NCI-H1105 treated with DMSO at 0.1 percent for 48 hours (cell line): ENCODE results near the gene SLC9A9.

Source experiments
- DNase-seq: peaks from one replicate; lab custom pipeline; 2025; lab: John Stamatoyannopoulos, UW

SLC9A9 gene

DNA sequence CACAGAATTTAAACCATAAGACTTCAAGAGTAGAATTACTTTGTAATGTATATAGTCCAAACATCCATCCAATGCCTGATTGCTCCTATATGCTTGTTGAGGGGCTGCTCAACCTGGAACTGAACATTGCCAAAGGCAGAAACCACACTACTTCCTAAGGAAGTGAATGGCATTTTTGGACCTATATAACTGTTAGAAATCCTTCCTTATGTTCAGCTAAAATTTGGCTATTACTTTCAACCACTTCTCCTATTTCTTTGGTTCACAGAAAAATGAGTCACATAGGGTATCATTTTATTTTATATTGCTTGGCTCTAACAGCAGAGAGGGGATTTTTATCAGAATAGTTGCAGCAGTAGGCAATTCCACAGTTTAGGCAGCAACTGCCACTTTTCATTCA lies 342.1 kb downstream of the SLC9A9 start:
- DNase-seq: no peak

DNA sequence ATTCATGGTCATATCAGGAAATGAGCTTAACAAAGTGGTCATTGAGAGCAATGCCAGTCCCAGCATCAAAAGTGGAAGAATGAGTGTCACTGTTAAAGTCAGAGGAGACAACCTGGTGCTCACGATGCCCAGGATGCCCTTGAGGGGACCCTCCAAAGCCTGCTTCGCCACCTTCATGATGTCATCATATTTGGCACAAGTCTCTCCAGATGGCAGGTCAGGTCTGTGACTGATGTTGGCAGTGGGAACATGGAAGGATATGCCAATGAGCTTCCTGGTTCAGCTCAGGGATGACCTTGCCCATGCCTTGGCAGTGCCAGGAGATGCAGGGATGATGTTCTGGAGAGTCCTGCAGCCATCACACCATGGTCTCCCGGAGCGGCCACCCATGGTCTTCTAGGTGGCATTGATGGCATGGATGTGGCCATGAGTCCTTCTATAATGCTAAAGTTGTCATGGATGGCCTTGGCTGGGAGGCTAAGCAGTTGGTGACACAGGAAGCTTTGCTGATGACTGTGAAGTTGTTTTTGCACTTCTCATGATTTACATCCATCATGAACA lies 344.9 kb downstream of the SLC9A9 start:
- DNase-seq: no peak

DNA sequence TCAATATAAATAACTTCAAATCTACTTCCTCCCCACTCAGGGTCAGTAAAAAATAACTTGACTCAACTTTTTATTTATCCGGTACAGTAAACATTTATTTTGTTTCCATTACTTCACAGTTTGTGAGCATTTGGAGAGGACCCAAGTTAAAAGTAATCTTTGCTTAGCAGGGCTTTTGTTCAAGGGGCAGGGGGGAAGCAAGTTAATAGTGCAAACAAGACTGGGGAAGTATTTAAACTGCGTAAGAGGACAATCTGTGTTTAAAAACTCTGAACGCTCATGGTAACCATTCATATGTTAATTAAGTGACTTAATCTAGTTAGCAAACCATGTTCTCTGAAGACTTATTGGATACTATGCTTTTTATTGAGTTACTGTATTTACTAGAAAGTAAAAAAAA lies 346.2 kb downstream of the SLC9A9 start:
- no peak for DNase-seq

DNA sequence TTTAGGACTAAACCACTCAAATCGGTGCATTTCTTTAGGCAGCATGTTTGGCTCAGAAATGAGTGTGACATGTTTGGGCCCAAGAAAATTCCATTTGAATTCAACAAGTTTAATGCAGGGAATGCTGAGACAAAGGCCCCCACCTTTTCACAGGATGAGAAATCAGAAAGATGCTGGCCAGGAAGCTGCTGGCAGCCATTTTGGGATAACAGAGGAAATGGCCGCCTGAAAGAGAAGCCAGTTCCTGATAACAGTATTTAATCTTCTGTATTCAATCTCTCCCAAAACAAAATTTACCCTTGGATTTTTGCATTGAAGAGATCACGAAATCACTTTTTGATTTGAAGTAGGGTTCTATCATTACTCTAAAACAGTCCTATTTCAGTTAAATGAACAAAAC lies 350.9 kb downstream of the SLC9A9 start:
- no peak for DNase-seq

DNA sequence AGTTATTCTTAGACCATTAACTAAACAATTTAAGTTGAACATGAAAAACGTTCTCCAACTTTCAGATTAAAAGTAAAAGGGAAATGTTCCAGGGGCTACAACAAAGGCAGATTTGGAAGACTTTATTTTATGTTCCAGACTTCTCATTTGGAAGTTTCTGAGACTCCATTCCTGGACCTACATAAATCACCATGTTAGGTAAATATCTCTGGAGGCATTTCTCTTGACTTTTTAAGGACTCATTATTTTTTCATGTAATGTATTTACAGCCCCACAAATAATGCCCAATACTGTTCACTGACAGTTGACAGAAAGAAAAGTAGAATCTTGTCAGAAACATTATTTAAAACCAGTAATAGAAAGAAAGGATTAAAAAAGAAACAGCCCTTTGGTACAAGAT lies 352.1 kb downstream of the SLC9A9 start:
- no peak for DNase-seq

DNA sequence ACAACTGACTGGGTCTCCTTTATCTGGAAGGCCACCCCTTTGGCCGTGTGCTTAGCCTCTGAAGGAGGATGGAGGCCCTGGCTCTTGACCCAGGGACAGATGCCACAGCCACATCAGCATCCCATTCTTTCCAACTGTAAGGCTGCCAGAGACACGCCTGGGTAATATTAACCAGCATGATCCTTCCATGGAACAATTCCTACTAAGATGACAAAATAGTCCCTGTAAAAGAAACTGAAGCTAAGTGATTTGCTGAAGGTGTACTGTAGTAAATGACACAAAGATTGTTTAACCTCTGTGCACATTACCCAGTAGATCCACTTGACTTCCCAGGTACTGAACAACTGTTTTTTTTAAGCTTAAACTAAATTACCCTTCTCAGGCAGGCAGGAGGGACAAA lies 352.7 kb downstream of the SLC9A9 start:
- no peak for DNase-seq

DNA sequence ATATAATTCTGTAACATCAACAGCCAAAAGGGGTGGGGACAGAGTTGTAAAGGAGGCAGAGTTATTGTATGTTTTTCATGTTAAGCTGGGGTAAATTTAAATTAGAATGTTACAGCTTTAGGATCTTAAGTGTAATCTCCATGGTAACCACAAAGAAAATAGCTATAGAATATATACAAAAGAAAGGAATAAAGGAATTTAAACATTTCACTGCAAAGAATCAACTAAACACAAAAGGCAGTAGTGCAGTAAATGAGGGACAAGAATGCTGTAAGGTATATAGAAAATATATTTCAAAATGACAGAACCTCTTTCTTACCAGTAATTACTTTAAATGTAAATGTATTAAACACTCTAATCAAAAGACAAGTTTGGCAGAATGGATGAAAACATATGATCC lies 361.7 kb downstream of the SLC9A9 start:
- no peak for DNase-seq

DNA sequence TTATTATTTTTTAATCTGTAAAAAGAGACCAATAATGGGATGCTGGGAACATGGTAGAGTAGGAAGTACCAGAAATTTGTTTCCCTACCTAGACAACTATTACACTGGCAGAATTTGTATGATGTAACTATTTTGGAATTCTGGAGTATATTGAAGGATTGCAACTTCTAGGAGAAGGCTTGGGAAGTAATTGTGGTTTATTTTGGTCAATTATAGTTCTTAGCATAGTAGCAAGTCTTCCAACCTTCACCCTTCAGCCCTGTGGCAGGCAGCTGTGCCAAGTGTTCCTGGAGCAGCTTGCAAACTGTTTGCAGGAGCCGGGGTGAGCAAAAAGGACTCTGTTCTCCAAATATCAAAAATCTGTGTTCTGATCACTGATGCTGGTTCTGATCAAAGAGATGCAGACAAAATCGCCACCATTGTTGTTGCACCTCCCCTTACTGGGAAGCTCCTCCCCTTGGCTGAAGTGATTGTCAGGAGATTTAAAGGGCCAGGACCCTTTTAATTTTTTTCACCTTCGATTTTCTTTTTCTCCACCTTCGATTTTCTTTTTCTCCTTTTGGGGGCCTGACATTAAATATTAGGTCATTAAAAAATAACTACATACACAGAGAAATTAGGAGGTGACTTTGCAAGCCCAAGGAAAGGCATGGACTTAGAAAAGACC lies 363.3 kb downstream of the SLC9A9 start:
- DNase-seq: no peak

DNA sequence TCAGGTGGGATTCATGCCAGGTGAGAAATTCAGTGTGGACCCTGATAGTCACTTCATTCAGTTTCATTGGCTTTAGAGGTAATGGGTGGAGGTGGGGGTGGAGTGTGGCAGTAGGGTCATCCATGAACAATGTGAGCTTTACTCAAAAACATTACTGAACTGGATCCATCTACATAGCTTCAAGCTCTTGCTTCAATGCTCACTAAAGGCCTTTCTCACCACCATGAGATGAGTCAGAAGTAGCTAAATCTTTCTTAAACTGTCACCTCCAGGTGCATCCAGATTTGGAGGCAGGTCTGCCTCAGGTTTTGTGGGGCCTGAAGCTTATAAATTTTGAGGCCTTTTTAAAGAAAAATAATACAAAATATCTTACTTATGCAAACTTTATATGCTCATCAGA lies 365.1 kb downstream of the SLC9A9 start:
- DNase-seq: no peak

DNA sequence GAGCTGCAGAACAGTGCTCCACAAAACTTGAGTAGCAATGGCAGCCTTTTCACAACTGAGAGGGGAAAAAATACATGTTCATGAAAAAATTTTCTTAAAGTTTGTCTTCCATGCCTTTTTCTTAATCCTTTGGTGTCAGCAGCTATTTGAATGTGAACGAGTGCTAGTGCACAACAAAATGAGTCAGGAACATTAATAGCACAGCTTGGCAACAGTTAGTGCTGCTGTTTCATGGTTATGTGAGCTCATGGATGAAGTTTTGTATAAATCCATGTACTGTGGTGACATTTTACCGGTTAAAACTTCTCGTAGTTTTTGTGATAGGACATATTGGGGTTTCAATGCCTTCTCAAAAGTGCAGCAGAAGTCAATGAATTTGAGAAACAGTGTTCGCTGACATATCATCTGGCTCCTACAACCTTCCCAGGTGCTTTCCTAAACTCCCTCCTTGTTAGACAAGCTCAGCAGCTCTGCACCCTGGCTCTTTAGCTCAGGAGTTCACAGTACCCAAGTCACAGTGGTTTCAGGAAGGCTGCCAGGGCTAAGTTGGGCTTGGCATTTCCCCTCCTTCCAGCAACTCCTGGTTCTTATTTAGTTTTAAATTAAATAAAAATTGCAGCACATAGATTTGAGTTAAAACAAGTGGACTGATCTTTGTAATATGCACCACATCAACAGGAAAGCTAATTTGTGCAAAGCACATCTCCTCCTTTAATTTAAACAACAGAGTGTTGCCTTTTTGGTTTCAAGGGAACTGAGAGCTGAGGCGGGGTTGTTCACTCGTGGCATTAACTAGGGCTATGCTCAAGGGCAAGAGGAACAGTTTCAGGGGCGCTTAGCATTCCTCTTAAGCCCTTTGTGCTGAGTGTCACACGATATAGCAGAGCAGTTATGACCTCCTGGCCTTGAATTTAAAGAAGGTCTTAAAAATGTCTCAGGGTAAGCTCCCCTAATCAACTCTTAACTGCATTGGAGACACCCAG lies 365.9 kb downstream of the SLC9A9 start:
- no peak for DNase-seq

DNA sequence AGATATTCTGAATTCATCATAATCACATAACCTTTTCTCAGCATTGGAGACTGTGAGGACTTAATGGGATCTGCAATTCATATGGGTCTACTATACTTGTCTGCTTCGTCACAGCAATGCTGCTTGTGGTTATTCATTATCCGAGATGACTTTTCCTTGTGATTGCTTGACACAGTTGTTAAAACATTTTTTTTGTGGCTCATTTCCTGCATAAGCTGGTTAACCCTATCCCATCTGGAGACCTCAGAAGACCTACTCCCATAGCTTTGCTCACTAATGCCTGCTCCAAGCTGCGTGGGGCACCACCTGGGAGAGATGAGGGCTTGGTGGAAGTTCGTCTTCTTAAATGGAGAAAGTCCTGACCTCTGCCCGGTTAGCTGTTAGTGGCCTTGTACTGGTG lies 367.9 kb downstream of the SLC9A9 start:
- no peak for DNase-seq

DNA sequence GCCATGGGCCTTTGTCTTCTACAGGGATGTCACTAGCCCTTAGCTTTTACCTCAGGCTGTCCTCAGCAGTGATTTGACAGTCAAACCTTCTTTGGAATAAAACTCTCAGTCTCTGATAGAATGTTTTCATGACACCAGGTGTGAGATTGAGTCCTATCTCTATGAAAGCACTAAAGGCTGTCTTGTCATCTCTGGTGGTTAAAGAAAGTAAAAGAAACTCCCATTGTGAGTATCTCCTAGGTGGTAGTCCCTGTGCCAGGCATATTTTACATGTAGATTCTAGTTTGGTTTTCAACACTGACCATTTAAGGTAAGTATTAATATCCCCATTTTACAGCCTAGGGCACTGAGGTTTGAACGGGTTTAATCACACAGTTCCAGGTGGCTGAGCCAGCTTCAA lies 368.5 kb downstream of the SLC9A9 start:
- no peak for DNase-seq

DNA sequence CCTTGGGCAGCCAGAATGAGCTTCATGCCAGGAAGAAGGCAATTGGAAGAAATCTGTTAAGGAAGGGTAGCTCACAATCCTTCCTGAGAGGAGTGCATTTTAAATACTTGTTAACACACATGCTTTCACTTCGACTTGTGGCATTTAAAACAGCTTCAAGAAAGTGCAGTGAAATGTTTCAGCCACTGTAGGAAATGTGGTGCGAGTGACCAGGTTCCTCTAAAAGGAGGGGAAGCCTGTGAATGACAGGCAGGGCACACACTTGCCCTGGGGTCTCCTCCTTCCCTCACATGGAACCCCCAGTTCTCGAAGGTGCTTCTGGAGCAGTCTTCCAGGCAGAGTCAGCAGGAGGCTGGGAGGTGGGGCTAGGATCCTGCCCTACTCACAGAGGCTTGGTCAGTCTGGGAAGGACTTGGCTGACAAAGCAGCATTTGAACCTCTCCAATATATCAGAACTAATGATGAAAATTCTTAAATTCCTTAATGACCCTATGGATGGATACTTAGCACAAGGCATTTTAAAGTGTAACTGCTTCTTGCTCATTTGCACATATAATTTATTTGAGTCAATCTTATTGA lies 370.1 kb downstream of the SLC9A9 start:
- DNase-seq: no peak

DNA sequence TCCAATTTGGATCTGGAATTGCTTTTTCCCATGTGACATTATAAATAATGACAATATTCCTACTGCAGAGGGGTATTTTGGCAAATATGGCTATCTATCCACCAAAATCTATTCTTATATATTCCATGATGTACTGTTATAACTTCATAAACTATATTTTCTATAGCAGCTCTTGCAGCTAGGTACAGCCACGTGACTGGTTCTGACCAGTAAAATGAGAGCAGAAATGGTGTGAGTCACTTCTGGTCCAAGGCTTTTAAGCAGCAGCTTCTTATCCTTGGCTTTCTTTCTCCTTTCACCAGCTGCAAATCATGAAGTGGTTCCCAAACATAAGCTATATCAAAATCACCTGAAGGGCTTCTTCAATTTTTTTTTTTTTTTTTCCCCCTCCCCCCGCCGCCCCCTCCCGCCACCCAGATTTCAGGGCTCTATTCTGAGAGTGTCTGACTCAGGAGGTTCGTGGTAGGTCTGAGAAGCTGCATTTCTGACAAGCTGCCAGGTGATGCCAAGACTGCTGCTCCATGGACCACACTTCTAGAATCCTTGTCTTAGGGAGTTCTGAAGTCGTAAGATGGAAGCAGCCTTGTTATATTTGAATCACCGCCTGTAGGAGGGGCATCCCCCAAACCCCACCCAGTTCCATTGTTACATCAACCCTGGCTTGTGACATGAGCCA lies 371.2 kb downstream of the SLC9A9 start:
- no peak for DNase-seq

DNA sequence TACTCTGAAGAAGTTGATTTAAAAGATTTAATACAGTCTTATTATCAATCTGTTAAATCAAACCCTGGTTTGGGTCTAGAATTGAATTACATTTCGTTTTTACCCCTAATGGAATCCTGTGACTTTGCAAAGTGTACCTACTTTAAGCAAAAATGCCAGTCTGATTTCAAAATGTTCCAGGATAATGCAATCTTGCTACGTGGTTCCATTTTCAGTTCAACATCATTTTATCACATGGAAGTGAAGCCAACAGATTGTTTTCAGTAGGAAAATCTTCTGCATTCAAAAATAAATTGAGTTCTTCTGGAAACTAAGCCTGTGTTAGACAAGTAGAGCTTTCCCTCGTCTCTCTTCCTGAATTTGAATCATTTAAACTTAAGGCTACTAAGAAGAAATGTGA lies 372.3 kb downstream of the SLC9A9 start:
- no peak for DNase-seq

DNA sequence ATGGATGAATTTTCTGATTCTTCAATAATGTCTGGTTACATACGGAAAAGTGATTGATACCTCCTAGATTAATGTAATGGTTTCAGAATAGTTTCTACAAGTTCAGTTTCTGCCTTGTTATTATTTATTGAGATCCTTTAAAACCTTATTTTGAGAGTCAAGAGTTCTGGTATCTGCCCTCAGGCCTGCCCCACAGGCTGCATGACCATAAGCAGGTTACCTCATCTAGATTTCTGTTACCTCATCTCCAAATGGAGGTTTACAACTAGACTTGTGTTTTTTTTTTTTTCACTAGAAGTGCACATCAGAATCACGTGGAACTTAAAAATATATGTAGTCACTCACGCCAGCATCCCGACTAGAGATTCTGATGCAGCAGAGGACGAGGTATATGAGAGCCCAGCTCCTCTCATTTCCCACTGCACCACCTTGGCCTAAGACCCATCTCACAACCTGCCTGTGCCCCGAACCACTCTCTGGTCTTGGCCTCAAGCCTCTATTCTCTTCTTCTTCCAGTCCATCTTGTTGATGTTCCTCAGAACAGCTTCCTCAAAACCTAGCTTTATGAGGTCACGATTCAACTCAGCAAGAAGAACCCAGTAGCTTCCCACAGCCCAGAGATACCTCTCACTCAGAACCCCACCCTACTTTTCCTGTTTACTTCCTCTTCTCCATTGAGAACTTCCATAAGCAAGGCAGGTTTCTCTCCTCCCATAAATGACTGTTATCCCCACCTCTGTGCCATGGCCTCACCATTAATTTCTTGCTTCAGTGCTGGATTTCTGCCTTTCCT lies 375.3 kb downstream of the SLC9A9 start:
- DNase-seq: no peak

DNA sequence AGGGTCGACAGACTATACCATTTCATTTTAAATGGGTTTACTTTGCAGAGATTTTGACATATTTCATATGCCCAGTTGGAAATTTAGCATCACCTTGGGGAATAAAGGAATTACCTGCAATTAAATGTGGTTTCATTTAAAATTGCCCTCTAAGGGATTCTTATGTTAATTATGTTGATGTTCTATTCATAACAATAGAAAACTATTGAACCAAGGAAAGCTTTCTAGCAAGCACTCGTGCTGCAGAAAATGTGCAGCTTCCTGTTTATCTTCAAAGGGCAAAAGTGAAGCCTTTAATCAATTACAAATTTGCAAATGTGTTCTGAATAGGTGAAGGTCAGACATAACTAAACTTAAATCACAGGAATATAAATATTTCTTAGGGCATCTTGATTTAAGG lies 376.6 kb downstream of the SLC9A9 start:
- DNase-seq: peak; percentile 37

DNA sequence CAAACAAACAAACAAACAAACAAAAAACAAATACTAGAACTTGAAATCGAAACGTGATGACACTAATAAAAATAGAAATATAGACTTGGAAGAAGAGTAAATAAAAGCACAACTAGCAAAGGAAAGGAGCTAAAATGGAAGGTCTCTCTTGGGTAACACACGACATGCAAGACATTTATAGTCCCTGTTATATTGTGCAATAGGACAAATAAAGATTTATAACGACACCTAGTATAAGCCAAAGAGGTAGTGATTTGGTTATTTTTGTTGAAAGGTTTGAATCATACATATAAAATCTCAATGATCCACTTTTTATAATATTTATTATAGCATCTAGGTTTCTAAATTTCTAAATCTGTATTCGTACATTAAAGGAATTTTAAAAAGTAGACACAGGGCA lies 379.1 kb downstream of the SLC9A9 start:
- no peak for DNase-seq

DNA sequence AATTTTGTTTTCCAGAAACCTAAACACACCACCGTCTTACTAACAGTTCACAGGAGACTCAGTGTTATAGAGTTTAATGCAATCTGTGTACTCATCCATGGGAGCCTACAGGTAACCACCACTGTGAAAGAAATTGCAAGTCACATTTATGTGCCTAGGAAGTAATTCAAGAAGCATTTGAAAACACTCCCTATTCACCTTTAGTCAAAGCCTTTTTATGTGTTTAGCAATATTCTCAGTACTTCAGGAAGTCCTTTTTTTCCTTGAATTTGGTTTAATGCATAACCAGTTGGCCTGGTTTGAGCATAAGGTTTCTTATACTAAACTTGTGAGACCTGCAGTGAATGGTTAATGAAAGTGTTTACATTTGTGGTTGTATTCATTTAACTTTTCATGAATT lies 382.6 kb downstream of the SLC9A9 start:
- no peak for DNase-seq

DNA sequence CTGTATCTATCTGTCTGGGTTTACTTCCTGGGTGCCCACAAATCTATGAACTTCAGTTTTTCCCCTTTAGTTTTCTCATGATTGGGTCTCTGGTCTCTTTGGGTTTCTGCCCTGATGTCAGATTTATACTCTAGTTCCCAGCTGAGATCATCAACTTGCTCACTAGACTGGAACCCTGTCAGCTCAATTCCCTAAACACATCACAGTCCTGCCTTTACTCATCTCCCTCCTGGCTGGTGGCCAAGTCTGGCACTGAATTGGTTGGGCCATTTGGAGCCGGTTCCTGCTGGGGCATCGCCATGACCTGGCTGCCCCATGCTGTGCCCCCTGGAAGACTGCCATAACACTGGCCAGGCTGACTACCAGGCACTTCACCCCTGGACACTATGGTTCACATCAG lies 383.4 kb downstream of the SLC9A9 start:
- peak; percentile 22 for DNase-seq

DNA sequence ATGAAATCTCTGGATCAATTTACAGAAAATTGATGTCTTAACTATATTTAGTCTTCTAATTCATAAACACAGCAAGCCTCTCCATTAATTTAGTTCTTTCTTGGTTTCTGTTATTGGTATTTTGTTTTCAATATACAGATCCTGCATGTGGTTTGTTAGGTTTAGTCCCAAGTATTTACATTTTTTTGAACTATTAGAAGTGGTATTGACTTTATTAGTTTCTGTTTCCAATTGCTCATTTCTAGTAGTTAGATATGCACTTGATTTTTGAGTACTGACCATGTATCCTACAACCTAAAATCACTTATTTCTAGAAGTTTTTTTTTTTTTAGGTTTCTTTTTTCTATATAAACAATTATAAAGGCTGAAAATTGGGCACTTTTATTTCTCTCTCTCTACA lies 392.8 kb downstream of the SLC9A9 start:
- no peak for DNase-seq
